ENCODE results near the gene TTR. TPM values are rescaled to one million over a fixed set of nuclear protein-coding genes. Genes with fewer than 3 reads are reported as not detected.

TTR gene
- total and polyA plus RNA-seq, 2 of the 13 experiments (the other 11 are each of a cell fraction or from before 2014, with no cell fraction given): 91.3 to 496 TPM

DNA sequence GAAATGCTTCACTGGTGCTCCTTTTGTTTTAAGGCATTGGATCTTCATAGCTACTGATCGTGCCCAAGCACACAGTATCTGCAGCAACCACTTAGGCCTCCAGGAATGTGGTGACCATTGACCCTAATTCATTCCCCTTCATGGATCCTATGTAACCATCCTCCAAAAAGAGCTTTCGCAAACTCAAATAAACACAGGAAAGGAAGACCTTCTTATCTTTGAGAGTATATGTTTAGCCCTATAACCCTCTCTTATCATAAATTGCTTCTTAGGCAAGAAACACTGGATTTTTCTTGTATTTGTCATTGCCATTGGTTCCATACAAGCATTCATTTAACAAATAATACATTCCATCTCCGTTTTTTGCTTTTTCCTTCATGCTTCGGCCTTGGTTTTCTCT is 4.1 kb upstream of the TTR start (continued):
- TF ChIP-seq, protein P1, sequence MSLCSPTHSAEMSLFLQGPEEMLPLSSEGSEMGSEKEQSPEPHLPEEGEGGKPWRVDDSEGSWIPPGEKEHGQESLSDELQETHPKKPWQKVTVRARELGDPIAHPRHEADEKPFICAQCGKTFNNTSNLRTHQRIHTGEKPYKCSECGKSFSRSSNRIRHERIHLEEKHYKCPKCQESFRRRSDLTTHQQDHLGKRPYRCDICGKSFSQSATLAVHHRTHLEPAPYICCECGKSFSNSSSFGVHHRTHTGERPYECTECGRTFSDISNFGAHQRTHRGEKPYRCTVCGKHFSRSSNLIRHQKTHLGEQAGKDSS (CRISPR knock-in tag; IDR thresholded peaks at IDR 0.05; ENCODE audit: borderline replicate concordance, low read depth): no peak
- no peak for TF ChIP-seq RBAK (CRISPR knock-in tag; IDR thresholded peaks at IDR 0.05)
- TF ChIP-seq, protein P2, sequence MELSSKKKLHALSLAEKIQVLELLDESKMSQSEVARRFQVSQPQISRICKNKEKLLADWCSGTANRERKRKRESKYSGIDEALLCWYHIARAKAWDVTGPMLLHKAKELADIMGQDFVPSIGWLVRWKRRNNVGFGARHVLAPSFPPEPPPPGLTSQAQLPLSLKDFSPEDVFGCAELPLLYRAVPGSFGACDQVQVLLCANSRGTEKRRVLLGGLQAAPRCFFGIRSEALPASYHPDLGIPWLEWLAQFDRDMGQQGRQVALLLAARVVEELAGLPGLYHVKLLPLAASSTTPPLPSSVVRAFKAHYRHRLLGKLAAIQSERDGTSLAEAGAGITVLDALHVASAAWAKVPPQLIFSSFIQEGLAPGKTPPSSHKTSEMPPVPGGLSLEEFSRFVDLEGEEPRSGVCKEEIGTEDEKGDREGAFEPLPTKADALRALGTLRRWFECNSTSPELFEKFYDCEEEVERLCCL (CRISPR knock-in tag; IDR thresholded peaks at IDR 0.05; ENCODE audit: borderline replicate concordance): no peak
- TF ChIP-seq, protein P3, sequence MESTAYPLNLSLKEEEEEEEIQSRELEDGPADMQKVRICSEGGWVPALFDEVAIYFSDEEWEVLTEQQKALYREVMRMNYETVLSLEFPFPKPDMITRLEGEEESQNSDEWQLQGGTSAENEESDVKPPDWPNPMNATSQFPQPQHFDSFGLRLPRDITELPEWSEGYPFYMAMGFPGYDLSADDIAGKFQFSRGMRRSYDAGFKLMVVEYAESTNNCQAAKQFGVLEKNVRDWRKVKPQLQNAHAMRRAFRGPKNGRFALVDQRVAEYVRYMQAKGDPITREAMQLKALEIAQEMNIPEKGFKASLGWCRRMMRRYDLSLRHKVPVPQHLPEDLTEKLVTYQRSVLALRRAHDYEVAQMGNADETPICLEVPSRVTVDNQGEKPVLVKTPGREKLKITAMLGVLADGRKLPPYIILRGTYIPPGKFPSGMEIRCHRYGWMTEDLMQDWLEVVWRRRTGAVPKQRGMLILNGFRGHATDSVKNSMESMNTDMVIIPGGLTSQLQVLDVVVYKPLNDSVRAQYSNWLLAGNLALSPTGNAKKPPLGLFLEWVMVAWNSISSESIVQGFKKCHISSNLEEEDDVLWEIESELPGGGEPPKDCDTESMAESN (CRISPR knock-in tag; conservative IDR thresholded peaks at IDR 0.05): no peak
- TF ChIP-seq HNRNPUL1 (IDR thresholded peaks at IDR 0.05; ENCODE audit: low read depth, low read length): no peak
- no peak for TF ChIP-seq ZNF777 (CRISPR knock-in tag; IDR thresholded peaks at IDR 0.05)
- TF ChIP-seq IKZF4 (CRISPR knock-in tag; IDR thresholded peaks at IDR 0.05; ENCODE audit: borderline replicate concordance, low read depth, not compliant biosample characterization): no peak
- TF ChIP-seq, protein P4, sequence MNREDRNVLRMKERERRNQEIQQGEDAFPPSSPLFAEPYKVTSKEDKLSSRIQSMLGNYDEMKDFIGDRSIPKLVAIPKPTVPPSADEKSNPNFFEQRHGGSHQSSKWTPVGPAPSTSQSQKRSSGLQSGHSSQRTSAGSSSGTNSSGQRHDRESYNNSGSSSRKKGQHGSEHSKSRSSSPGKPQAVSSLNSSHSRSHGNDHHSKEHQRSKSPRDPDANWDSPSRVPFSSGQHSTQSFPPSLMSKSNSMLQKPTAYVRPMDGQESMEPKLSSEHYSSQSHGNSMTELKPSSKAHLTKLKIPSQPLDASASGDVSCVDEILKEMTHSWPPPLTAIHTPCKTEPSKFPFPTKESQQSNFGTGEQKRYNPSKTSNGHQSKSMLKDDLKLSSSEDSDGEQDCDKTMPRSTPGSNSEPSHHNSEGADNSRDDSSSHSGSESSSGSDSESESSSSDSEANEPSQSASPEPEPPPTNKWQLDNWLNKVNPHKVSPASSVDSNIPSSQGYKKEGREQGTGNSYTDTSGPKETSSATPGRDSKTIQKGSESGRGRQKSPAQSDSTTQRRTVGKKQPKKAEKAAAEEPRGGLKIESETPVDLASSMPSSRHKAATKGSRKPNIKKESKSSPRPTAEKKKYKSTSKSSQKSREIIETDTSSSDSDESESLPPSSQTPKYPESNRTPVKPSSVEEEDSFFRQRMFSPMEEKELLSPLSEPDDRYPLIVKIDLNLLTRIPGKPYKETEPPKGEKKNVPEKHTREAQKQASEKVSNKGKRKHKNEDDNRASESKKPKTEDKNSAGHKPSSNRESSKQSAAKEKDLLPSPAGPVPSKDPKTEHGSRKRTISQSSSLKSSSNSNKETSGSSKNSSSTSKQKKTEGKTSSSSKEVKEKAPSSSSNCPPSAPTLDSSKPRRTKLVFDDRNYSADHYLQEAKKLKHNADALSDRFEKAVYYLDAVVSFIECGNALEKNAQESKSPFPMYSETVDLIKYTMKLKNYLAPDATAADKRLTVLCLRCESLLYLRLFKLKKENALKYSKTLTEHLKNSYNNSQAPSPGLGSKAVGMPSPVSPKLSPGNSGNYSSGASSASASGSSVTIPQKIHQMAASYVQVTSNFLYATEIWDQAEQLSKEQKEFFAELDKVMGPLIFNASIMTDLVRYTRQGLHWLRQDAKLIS (CRISPR knock-in tag; IDR thresholded peaks at IDR 0.05): no peak
- TF ChIP-seq, protein P5, sequence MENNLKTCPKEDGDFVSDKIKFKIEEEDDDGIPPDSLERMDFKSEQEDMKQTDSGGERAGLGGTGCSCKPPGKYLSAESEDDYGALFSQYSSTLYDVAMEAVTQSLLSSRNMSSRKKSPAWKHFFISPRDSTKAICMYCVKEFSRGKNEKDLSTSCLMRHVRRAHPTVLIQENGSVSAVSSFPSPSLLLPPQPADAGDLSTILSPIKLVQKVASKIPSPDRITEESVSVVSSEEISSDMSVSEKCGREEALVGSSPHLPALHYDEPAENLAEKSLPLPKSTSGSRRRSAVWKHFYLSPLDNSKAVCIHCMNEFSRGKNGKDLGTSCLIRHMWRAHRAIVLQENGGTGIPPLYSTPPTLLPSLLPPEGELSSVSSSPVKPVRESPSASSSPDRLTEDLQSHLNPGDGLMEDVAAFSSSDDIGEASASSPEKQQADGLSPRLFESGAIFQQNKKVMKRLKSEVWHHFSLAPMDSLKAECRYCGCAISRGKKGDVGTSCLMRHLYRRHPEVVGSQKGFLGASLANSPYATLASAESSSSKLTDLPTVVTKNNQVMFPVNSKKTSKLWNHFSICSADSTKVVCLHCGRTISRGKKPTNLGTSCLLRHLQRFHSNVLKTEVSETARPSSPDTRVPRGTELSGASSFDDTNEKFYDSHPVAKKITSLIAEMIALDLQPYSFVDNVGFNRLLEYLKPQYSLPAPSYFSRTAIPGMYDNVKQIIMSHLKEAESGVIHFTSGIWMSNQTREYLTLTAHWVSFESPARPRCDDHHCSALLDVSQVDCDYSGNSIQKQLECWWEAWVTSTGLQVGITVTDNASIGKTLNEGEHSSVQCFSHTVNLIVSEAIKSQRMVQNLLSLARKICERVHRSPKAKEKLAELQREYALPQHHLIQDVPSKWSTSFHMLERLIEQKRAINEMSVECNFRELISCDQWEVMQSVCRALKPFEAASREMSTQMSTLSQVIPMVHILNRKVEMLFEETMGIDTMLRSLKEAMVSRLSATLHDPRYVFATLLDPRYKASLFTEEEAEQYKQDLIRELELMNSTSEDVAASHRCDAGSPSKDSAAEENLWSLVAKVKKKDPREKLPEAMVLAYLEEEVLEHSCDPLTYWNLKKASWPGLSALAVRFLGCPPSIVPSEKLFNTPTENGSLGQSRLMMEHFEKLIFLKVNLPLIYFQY (CRISPR knock-in tag; IDR thresholded peaks at IDR 0.05; ENCODE audit: borderline replicate concordance): no peak
- no peak for TF ChIP-seq ZSCAN31 (CRISPR knock-in tag; IDR thresholded peaks at IDR 0.05; ENCODE audit: low read depth)
- no peak for TF ChIP-seq ZNF282 (IDR thresholded peaks at IDR 0.05; ENCODE audit: partially characterized antibody)
- TF ChIP-seq, protein P6, sequence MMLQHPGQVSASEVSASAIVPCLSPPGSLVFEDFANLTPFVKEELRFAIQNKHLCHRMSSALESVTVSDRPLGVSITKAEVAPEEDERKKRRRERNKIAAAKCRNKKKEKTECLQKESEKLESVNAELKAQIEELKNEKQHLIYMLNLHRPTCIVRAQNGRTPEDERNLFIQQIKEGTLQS (CRISPR knock-in tag; IDR thresholded peaks at IDR 0.05): 0 out of 2 replicates have a peak, but pooled peaks have one; percentile 45
- peak; percentile 54 for TF ChIP-seq FOXO1 (CRISPR knock-in tag; IDR thresholded peaks at IDR 0.05)

Measured in HepG2 (cell line).